ENCODE measurements around the gene LRRC3.

LRRC3 gene

DNA sequence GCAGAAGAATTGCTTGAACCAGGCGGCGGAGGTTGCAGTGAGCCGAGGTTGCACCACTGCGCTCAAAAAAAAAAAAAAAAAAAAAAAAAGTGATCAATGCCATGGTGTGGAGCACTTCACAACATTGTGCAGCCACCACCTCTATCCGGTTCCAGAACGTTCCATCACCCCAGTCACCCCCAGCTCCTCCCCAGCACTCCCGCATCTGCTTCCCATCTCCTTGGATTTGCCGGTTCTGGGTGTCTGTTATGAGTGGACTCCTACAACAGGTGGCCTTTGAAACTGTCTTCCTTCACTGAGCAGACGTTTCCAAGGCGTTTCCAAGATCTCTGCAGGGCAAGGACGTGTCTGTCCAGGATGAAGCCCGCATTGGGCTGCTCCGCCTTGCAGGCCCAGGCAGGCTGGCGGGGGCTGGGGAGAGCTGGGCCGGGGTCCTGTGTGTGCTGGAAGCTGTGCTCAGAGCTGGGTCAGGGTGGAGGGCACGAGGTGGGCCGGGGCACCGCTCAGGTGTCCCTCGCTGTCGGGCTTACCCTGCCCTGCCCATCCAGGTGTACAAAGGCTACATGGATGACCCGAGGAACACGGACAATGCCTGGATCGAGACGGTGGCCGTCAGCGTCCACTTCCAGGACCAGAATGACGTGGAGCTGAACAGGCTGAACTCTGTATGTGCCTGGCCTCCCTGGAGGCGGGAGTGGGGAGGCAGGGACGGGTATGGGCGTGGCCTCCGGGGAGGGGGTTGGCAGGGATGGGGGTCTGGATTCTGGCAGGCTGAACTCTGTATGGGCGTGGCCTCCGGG, 14.9 kb upstream of the LRRC3 start:
- no peak for DNase-seq

DNA sequence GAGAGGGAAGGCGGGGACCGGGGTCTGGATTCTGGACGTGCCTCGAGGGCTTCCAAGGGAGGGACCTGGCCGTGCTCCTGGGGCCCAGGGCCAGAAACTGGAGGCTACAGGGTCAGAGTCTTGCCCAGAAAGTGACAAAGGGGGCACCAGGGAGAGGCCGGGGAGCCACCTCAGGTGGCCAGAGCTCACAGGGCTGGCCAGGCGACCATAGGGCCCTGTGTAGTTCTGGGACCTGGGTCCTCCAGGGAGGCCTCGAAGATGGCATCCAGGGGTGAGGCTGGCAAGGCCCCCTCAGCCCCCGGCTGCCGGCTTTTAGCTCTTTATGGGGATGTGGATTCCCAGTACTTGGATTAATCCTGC, 14.3 kb upstream of the LRRC3 start:
- no peak for DNase-seq

DNA sequence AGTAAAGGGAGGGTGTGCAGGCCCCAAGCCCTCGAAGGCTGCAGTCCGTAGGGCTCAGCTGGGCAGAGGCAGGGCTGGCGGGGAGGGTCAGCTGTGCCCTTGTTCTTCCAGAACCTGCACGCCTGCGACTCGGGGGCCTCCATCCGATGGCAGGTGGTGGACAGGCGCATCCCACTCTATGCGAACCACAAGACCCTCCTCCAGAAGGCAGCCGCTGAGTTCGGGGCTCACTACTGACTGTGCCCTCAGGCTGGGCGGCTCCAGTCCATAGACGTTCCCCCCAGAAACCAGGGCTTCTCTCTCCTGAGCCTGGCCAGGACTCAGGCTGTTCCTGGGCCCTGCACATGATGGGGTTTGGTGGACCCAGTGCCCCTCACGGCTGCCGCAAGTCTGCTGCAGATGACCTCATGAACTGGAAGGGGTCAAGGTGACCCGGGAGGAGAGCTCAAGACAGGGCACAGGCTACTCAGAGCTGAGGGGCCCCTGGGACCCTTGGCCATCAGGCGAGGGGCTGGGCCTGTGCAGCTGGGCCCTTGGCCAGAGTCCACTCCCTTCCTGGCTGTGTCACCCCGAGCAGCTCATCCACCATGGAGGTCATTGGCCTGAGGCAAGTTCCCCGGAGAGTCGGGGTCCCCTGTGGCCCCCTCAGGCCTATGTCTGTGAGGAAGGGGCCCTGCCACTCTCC, 13.6 kb upstream of the LRRC3 start:
- no peak for DNase-seq

DNA sequence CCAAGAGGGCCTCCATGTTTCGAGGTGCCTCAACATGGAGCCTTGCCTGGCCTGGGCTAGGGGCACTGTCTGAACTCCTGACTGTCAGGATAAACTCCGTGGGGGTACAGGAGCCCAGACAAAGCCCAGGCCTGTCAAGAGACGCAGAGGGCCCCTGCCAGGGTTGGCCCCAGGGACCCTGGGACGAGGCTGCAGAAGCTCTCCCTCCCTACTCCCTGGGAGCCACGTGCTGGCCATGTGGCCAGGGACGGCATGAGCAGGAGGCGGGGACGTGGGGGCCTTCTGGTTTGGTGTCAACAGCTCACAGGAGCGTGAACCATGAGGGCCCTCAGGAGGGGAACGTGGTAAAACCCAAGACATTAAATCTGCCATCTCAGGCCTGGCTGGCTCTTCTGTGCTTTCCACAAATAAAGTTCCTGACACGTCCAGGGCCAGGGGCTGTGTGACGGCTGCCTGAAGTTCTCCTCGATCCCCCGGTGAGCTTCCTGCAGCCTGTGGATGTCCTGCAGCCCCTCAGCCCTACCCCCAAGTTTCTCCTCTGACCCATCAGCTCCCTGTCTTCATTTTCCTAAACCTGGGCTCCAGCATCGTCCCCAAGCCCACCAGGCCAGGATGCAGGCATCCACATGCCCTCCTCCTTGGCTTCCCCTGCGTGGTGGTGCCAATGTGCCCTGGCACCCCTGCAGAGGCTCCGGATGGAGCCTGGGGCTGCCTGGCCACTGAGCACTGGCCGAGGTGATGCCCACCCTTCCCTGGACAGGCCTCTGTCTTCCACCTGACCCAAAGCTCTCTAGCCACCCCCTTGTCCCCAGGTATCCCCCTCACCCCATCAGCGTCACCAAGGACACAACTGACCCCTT, 12.8 kb upstream of the LRRC3 start:
- DNase-seq: no peak

DNA sequence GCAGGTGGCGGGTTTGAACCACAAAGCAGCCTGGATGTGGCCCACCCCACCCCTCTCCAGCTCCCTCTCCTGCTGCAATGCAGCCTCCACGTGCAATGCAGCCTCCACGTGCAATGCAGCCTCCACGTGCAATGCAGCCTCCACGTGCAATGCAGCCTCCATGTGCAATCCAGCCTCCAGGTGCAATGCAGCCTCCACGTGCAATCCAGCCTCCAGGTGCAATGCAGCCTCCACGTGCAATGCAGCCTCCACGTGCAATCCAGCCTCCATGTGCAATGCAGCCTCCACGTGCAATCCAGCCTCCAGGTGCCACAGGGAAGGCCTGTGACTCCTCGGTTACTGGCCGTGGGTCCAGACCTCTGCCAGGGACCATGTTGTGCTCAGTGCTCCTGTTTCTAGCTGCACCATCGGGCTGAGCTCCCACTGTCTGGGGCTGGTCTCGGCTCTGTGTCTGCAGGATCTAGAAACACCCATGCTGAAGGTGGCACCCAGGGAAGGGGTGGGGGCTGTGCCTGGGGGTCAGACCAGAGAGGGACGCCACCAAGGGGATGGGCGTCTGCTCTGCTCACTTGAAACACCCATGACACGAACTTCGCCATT, 11.9 kb upstream of the LRRC3 start:
- no peak for DNase-seq

DNA sequence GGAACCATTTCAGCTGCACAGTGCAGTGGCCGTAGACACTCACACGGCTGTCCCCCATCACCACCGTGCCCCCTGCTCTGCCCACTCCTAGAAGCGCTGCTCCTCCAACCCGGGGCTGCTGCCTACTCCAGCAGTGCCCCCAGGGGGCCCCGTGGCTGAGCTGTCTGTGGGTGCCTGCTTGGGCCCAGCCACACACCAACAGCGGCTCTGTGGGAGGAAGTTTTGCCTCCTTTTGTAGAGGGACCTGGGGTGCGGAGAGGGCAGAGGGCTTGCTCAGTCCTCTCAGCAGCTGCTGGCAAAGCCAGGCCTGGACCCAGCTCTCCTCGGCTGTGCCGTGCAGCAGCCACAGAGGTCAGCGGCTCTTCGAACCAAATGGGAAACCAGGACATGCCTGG, 11.4 kb upstream of the LRRC3 start:
- no peak for DNase-seq

DNA sequence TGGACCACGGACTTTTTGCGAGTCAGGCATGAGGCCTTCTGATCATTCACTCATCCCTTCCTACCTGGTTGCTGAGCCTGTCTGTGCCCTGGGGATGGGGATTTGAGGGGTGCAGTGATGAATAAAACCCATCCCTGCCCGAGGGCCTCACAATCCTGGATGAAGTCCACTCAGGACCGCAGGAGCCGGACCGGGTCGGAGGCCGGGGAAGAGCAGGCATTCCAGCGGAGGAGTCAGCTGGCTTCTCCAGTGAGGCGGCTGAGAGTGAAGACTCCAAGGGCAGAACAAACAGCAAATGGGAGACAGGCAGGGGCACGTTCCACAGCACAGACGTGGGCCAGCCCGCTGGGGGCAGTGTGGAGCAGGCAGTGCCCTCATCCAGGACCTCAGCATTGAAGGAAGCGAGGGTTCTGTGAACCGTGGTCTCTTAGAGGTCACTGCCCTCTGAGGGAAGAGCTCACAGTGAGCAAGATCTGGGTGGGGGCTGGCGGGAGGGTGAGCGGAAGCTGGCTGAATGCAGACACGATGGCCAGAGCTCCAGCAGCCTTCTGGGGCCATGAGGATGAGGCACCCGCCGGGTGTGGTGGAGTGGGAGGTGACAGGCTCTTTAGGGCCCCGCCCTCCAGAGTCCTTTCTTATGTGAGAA, 10.9 kb upstream of the LRRC3 start:
- no peak for DNase-seq

DNA sequence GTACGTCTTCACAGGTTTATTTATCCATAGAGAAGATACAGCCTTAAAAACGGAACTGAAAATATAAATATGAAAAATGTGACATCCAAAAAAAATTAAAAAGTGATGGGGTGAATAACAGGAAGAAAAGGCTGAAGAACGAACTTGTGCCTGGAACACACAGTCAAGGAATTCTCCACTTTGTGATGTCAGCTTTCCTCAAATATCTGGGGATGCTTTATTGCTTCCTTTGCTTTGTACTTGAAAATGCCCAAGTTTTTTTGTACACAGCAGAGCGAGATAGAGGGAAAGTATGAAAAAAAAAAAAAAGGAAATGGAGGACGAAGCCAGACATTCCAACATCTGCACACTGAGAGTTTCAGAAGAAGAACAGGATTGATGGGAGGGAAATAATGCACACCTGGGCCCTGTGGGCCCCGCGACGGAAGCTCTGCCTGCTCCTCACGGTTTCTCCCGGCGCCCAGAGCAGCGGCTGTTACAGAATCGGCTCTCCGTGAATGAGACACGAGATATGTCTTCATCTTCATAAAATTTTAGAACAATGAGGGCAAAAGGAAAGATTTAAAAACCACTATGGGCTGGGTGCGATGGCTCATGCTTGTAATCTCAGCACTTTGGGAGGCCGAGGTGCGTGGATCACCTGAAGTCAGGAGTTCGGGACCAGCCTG, 10.0 kb upstream of the LRRC3 start:
- DNase-seq: peak; percentile 5

DNA sequence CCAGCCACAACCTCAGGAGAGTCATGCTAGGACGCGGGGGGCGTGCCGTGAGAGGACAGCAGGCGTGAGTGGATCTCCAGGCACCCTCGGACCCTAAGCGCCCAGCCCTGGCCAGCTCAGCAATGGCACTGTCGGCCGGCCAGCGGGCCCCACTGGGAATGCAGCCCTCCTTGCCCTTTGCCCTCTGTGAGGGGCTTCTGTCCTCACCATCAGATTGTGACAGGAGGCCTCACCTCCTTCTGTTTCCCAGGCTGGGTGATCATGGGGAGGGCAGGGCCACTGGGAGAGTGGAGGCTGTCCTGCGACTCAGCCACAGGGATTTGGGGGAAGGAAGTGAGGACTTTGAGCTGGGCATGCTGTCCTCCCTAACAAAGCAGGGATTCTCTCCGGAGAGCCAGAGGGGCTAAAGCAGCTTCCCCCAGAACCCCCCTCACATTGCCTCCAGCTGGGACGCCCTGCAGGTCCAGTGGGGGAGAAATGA, 6.6 kb upstream of the LRRC3 start:
- no peak for DNase-seq

DNA sequence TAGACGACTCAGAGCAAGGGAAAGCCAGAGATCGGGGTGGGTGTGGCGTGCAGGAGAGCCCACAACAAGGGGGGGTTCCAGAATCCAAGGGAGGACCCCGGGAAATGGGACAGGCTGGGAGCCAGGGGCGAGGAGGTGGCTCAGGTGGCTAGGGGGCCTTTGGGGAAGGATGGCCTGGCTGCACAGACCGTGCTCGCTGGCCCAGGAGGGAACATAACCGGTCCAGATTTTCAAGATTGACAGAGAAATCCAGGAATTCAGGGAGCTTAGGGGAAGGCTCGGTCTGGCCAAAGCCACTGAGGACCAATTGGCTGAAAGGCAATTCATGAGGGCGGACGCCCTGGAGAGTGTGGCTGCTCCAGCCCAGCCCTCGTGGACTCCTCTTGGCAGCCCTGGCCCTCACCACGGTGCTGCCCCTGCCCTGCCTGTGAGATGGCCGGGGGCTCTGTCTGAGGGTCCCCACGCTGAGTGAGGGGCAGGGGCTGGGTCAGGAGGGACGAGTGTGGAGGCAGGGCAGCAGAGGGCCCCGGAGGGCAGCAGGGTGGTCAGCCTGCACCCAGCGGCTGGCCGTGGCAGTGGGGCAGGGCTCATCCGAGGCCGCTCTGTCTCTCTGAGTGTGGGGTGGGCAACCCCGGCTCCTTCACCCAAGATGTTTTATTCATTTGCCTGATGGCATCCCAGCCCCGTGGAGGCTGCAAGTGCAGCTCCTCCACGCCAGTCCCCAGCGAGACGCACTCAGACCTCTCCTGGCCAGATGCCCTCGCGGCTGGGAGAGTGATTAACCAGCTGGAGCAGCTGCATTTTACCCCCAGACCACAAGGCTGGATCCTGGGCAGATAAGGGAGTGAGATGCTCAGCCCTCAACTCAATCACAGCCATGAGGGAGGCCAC, 5.6 kb upstream of the LRRC3 start:
- no peak for DNase-seq

DNA sequence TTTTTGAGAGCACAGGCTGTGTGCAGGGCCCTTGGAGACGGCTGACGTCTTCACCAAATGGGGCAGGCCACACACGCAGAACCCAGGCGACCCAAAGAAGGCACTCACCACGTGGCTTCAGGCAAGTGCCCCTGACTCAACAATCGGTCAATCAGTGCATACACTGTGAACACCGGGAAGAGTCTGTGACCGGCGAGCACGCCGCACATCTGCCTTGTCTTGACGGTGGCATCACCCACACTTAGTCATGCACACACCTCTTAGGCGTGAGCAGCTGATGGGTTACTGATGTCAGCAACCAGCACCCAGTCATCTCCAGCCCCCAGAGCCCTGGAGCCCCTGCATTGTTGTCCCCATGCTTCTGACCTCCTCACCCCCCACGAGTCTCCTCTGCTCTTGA, 4.9 kb upstream of the LRRC3 start:
- DNase-seq: no peak

DNA sequence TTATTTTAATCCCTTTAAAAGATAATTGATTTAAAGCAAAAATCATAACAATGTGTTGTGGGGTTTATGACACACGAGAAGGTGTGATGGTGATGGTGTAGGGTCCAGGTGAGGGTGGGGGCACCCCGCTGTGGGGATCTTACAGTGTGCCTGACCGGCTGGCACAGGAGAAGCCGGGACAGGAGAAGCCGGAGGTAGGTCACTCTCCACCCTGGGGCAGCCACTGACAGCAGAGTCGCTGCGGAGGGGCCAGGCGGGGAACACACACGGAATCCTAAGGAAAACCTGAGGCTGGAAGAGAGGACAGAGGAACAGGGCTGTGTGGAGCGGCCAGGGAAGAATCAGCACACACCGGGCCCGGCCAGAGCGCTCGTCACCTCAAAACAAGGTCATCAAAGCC, 4.3 kb upstream of the LRRC3 start:
- no peak for DNase-seq

DNA sequence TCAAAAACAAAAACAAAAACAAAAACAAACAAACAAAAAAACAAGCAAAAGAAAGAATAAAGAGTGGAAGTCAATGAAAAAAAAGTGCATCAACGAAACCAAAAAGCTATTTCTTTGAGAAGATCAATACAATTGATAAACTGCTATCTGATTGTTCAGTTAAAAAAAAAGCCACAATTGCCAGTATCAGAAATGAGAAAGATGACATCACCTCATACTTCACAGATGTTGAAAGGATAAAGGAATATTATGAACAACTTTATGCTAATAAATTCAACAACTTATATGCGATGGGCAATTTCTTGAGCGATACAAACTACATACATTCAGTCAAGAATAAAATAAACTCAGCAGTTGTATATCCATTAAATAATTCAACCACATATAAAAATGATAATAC, 2.2 kb upstream of the LRRC3 start:
- no peak for DNase-seq

DNA sequence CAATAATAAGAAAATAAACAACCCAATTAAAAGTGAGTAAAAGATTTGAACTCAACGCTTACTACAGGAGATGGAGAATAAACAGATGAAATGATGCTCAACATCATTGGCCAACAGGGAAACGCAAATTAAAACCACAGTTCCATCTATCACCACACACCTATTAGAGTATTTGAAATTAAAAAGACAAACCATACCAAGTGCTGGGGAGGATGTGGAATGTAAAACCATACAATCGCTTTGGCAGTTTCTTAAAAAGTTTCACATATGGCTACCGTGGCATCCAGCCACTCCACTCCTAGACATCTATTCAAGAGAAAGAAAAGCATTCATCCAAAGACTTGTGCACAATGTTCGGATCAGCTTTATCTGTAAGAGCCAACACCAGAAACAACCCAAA, 1.3 kb upstream of the LRRC3 start:
- DNase-seq: no peak

DNA sequence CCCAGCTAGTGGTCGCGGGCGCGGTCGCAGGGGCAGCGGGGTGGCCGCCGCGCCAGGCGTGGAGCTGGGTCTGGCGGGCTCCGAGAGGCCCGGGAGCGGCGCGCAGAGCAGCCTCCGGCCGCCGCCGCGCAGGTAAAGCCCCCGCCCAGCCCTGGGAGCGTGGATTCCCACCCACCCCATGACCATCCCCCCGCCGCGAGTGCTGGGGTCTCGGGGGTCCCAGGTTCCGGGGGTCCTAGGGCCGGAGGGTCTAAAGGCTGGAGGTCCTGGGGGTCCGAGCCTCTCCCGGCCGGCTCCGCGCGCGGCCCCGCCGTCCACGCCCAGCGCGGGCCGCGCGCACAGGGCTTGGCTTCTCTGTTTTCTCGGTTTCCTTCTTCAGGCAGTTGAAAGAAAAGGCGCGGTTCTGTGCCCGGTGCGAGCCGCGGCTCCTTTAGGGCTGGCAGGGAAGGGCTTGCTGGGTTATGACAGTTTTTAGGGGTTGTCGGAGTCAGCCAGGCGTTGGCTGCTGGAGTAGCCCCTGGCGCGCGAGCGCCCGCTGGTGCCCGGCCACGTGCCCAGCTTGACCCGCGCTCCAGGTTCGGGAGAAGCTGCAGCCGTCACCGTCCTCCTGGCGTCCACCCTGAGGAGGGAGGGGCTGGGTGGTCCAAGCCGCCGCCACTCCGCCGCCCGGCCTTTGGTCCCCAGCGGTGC, 359 bp downstream of the LRRC3 start:
- peak; percentile 18 for DNase-seq

DNA sequence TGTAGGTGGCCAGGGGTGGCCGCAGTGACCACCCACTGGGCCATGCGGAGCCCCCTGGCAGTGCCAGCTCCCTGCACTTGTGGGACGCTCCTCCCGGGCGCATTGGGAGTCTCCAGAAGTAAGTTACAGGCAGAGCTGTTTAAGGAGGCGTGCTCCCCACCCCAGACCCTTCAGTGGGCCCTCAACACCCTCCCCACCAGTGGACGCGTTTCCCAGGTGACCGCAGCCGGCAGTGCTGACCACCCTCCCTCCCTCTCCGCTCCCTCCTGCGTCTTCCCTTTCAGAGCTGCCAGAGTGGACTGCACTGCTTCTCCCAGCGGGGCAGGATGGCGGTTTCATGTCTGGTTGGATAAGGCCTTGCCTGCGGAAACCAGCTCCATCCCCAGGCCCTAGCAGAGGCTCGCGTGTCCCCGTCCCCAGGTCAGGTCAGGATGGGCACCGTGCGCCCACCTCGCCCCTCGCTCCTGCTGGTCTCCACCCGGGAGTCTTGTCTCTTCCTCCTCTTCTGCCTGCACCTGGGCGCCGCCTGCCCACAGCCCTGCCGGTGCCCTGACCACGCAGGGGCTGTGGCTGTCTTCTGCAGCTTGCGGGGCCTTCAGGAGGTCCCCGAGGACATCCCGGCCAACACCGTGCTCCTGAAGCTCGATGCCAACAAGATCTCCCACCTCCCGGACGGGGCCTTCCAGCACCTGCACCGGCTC, 1.1 kb downstream of the LRRC3 start:
- no peak for DNase-seq

DNA sequence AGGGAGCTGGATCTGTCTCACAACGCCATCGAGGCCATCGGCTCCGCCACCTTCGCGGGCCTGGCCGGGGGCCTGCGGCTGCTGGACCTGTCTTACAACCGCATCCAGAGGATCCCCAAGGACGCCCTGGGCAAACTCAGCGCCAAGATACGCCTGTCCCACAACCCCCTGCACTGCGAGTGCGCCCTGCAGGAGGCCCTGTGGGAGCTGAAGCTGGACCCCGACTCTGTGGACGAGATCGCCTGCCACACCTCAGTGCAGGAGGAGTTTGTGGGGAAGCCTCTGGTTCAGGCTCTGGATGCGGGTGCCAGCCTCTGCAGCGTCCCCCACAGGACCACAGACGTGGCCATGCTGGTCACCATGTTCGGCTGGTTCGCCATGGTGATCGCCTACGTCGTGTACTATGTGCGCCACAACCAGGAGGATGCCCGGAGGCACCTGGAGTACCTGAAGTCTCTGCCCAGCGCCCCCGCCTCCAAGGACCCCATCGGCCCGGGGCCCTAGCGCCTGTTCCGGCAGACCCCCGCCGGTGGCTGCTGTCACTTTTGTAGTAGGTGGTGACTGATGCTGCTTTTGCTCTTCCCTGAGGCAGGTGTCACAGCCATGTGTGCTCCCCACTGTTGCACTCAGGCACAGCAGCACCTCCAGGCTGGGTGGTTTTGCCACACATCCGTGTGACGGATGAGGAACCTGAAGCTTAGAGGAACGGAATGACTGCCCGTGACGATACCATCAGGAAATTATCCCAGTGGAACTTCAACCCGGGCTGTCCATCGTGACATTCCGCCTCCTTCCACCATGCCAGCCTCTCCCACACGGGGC, 1.8 kb downstream of the LRRC3 start:
- DNase-seq: no peak

DNA sequence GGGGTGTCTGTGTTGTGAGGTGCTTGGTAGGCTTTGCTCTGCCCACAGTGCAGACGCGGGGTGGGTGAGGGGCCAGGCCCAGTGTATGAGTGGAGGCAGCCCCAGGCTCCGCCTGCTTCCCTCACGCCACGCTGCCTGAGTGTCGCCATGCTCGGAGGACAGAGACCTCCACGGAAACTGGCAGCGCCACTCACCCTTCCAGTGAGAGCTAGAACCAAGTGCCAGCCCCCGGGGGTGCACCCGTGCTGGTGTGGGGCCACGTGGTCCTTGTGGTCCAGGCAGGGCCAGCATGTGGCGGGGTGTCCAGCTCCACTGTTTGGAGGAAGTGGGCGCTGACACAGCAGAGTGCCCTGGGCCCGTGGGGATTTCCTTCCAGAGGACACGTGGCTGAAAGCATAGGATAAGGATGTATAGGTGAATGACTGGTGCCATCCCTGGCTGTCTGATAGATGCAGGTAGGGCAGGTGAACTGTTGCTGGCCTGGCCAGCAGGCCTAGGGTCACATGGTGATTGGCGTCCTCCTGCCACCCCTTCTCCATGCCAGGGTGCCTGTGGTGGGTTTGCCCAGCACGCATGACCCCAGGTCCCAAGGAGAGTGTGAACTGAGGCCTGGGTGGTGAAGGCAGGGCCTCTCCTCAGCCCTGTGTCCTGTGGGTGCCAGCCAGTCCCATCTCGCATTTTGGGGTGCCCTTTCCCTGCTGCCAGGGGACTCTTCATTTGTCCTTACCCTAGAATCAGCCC, 3.8 kb downstream of the LRRC3 start:
- DNase-seq: no peak

Data from fibroblast of upper back skin (primary cell).